Stomach (tissue), 9 donors: ENCODE results near the gene DNAH11. TPM values are rescaled to one million over a fixed set of nuclear protein-coding genes. Genes with fewer than 3 reads are reported as not detected.
A peak's percentile ranks its signal among the peaks of the same experiment; 100 is the strongest.

Source experiments
- DNase-seq, 2 donors: peaks; one replicate each; pipeline versions ENCODE4 v3.0.0 to v3.0.0-alpha.2; 2013 to 2019
- H3K27ac ChIP-seq, 5 donors: fragments of 200-600 bp in 4 of 5; sonication (generic) in 4 of 5; one replicate each; pipeline ENCODE4 v1.5.1; 2013 to 2019; ENCODE audit warnings: mild to moderate bottlenecking in 1 of 5, moderate library complexity in 1 of 5
- H3K27me3 ChIP-seq, 3 donors: fragments of 200-600 bp; sonication (generic); one replicate each; pipeline ENCODE4 v1.5.1; 2017 to 2019; ENCODE audit warnings: mixed run types in 1 of 3
- H3K36me3 ChIP-seq, 4 donors: fragments of 200-600 bp; sonication (generic); 1 replicate in 3 of 4; 2 replicates in 1 of 4; pipeline ENCODE4 v1.5.1; 2016 to 2019
- H3K4me1 ChIP-seq, 4 donors: fragments of 200-600 bp; sonication (generic); one replicate each; pipeline ENCODE4 v1.5.1; 2016 to 2019
- H3K4me3 ChIP-seq, 4 donors: fragments of 200-600 bp; sonication (generic) in 3 of 4; one replicate each; pipeline ENCODE4 v1.5.1; 2016 to 2019; ENCODE audit warnings: mild to moderate bottlenecking in 1 of 4
- H3K9me3 ChIP-seq, 4 donors: fragments of 200-600 bp; sonication (generic); one replicate each; pipeline ENCODE4 v1.5.1; 2016 to 2019
- EP300 ChIP-seq: sonication (generic); formaldehyde crosslinking; IDR thresholded peaks from one replicate; pipeline ENCODE4 v1.6.1; 2017; ENCODE audit warnings: antibody characterized with exemption
- POLR2A ChIP-seq, 4 donors: fragments of 450-650 bp; IDR thresholded peaks; one replicate each; pipeline ENCODE4 v1.6.1; 2016; ENCODE audit warnings: antibody characterized with exemption in 4 of 4, control low read depth in 2 of 4, mild to moderate bottlenecking in 1 of 4, moderate library complexity in 1 of 4
- POLR2AphosphoS5 ChIP-seq, 3 donors: sonication (generic); formaldehyde crosslinking; IDR thresholded peaks; one replicate each; pipeline ENCODE4 v1.6.1; 2016; ENCODE audit warnings: antibody characterized with exemption in 3 of 3
- WGBS, 5 donors: extraction: QIAGEN DNeasy Blood & Tissue Kit in 3 of 5; methylation state at CpG; one replicate each; pipeline versions ENCODE4 v1.1.5 to v1.1.7; 2013 to 2018; 5-methylcytosine and 5-hydroxymethylcytosine counted together
- intact Hi-C: fragments of 100-400 bp; cut with DNase I; formaldehyde crosslinking; loops from one replicate; pipeline ENCODE4 v1.15.1; 2023; ENCODE audit warnings: low total_unique reads
- polyA plus RNA-seq, 3 donors: library from polyadenylated mRNA; stranded (reverse); fragments of 200-250 nt; gene quantifications; one replicate each; pipeline ENCODE4 v1.2.3, GENCODE V29; 2013
- total RNA-seq, 5 donors: library from RNA; depleted of rRNA; stranded (reverse); fragments of >200 nt; gene quantifications; one replicate each; pipeline versions ENCODE4 v1.1.0 to v1.2.3, GENCODE V29; 2014 to 2016
- TF ChIP-seq, protein P1 (sequence below), 7 experiments: fragments of 450-650 bp in 4 of 7; fragments of 200-600 bp in 3 of 7; sonication (generic) in 3 of 7; IDR thresholded peaks; one replicate each; pipeline ENCODE4 v1.5.1; 2016 to 2019; ENCODE audit warnings: antibody characterized with exemption in 7 of 7, control low read depth in 2 of 7, mild to moderate bottlenecking in 1 of 7
- donor health status: healthy with polysubstance abuse.
- donor health status: Bipolar disorder and iron deficiency.
- donor health status: healthy.

DNAH11 gene
- total and polyA plus RNA-seq, 8 donors: under 0.01 to 2.6 (median 0.45) TPM; not detected in 1

DNA sequence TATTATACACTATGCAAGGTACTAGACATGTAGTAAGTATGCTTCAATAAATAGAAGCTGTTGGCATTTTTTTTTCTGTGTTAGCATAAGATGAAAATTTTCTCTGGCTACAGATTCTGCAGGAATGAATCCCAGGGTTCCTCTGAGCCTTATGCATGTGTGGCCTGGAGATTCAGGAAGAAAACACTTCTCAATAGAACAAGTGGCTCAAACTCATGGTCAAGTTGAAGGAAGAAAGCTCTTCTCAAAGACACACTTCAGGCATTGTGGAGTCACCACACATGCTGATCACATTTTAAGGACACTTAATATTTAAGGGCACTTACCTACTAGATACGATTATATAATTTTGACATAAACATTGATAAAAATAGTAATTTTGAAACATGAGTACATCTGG, 19.5 kb downstream of the DNAH11 start:
- H3K4me1 ChIP-seq: no peaks in the 10 kb centered on the region
- no peak overlapping the region for H3K4me3 ChIP-seq
- H3K27ac ChIP-seq: no peak overlapping the region
- H3K36me3 ChIP-seq: no peaks in the 10 kb centered on the region
- 84 to 89% (median 88%) methylated on average over 1 of the region's 1 CpG for WGBS, 5 donors
- no peaks in the 10 kb centered on the region for H3K9me3 ChIP-seq
- TF ChIP-seq, protein P1, sequence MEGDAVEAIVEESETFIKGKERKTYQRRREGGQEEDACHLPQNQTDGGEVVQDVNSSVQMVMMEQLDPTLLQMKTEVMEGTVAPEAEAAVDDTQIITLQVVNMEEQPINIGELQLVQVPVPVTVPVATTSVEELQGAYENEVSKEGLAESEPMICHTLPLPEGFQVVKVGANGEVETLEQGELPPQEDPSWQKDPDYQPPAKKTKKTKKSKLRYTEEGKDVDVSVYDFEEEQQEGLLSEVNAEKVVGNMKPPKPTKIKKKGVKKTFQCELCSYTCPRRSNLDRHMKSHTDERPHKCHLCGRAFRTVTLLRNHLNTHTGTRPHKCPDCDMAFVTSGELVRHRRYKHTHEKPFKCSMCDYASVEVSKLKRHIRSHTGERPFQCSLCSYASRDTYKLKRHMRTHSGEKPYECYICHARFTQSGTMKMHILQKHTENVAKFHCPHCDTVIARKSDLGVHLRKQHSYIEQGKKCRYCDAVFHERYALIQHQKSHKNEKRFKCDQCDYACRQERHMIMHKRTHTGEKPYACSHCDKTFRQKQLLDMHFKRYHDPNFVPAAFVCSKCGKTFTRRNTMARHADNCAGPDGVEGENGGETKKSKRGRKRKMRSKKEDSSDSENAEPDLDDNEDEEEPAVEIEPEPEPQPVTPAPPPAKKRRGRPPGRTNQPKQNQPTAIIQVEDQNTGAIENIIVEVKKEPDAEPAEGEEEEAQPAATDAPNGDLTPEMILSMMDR (IDR thresholded peaks at IDR 0.05): no peak
- TF ChIP-seq POLR2AphosphoS5 (IDR thresholded peaks at IDR 0.05) (no peak), POLR2A (IDR thresholded peaks at IDR 0.05) (no peak), EP300 (no peak)
- no peaks in the 10 kb centered on the region for H3K27me3 ChIP-seq
- DNase-seq: no peak
- intact Hi-C loops: no loop called here

DNA sequence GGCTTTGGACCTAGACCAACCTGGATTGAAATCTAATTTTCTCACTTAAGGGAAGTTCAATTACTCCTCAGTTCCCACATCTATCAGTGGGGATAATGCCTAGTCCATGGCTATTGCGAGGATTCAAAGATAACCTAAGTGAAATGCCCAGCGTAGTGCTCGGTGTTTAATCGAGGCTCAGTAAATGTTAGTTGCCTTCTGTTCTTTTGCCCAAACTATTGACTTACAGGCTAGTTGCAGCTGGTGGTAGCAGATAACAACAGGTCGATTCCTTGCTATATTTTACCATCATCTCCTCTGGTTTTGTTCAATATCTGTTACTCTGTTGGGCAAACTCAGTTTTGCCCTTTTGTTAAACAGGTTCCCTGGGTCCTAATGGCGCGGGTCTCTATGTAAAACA, 22.8 kb downstream of the DNAH11 start:
- intact Hi-C loops: no loop called here
- no peak overlapping the region for H3K27ac ChIP-seq
- H3K27me3 ChIP-seq: no peaks in the 10 kb centered on the region
- H3K9me3 ChIP-seq: no peaks in the 10 kb centered on the region
- no peak for TF ChIP-seq POLR2A (IDR thresholded peaks at IDR 0.05)
- H3K4me1 ChIP-seq: no peaks in the 10 kb centered on the region
- 39 to 67% (median 47%) methylated on average over 7 of the region's 7 CpGs for WGBS, 5 donors
- H3K36me3 ChIP-seq: no peaks in the 10 kb centered on the region
- no peak overlapping the region for H3K4me3 ChIP-seq
- no peak for DNase-seq

DNA sequence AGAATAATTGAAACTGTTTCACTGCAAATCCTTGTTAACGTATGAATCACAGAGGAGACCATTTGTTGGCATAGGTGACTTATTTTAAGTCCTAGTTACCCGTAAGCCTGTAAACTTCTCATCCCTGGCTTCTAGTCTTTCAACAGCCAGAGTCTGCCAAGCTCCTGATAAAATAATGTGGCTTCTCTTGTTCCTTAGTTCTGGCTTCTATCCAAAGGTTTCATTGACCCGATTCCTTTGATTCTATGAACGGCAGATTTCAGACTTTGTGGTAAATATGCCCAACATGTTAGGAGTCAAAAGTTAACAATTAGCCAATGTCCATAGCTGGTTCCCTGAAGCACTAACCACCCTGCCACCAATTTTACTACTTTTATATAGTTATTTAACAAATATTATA, 23.3 kb downstream of the DNAH11 start:
- H3K27ac ChIP-seq: no peak overlapping the region
- H3K4me1 ChIP-seq: no peaks in the 10 kb centered on the region
- intact Hi-C loops: no loop called here
- no peaks in the 10 kb centered on the region for H3K27me3 ChIP-seq
- TF ChIP-seq, protein P1 (IDR thresholded peaks at IDR 0.05): no peak
- no peak for TF ChIP-seq EP300
- no peak for TF ChIP-seq POLR2AphosphoS5 (IDR thresholded peaks at IDR 0.05)
- no peak for TF ChIP-seq POLR2A (IDR thresholded peaks at IDR 0.05)
- H3K4me3 ChIP-seq: no peak overlapping the region
- H3K36me3 ChIP-seq: no peaks in the 10 kb centered on the region
- DNase-seq: peak in 1 of 2 donors; percentile 24
- H3K9me3 ChIP-seq: no peaks in the 10 kb centered on the region
- WGBS, 5 donors: 25 to 50% (median 42%) methylated on average over 4 of the region's 4 CpGs

DNA sequence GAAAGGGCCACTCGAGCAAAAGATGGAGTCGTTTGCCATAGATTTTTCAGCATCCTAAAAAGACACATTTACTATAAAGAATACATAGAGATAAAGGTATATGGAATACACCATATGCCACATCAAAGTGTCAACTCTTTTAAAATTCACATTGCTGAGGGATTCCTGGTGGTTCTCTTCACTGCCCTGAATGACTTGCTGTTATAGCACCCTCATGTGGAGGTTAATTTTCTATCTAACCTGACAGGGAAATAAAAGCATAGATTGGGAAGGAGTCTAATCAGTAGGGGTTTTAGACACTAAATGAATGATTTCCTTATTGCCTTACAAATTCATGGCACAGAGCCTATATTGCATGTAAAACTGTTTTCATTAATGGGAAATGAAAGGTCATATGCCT, 25.9 kb downstream of the DNAH11 start:
- H3K9me3 ChIP-seq: no peaks in the 10 kb centered on the region
- TF ChIP-seq EP300 (no peak), POLR2AphosphoS5 (IDR thresholded peaks at IDR 0.05) (no peak), POLR2A (IDR thresholded peaks at IDR 0.05) (no peak)
- TF ChIP-seq, protein P1 (IDR thresholded peaks at IDR 0.05): no peak
- no peaks in the 10 kb centered on the region for H3K27me3 ChIP-seq
- peak in 1 of 2 donors; percentile 37 for DNase-seq
- H3K36me3 ChIP-seq: no peaks in the 10 kb centered on the region
- no peak overlapping the region for H3K4me3 ChIP-seq
- H3K27ac ChIP-seq: no peak overlapping the region
- intact Hi-C loops: no loop called here
- 65 to 90% (median 75%) methylated on average over 2 of the region's 2 CpGs for WGBS, 5 donors
- no peaks in the 10 kb centered on the region for H3K4me1 ChIP-seq

DNA sequence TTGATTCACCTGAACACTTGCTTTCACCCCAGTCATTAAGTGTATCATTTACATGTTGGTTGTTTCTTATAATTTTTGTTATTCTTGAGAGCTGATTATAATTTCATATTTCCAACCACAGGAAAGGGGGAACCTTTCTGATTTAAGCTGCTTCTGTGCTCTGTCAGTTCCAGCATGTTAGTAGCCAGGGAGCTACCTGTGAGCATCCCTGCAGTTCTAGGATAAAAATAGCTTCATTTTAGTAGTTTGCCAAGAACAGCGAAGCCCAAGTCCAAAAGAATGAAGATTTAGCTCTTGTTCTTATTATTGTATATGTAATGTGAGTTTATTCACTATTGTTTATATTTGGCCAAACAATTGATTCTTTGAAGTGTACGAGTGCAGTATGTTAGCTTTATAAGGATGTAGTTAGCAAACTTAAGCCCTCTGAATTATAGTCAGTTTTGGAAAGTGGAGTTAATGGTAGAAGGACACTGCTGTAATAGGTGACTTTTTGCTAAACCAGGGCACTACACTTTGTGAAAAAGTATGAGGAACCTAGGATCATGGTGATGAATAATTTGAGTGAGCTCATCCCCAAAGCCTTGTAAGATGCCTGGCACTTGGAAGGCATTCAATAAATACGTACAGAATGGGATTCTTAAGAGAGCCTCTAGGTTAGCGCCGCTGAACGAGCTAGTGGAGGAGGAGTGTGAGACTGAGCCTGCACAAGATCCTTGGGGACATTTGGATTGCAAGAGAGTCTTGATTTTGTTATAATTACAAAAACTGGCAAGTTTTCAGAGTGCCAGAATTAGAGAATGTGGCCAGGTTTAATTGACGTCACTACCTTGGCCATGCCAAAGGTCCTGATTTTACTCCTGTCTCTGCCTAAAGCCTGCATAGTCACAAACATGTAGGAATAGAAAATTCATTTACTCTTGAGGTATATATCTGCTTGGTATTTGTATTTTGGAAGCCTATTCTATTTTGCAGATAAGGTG, 29.8 kb downstream of the DNAH11 start:
- DNase-seq: no peak
- Histone ChIP-seq H3K27ac (no peak overlapping the region), H3K36me3 (no peaks in the 10 kb centered on the region), H3K9me3 (no peaks in the 10 kb centered on the region), H3K4me3 (no peak overlapping the region), H3K4me1 (no peaks in the 10 kb centered on the region), H3K27me3 (no peaks in the 10 kb centered on the region)
- intact Hi-C loops: no loop called here
- TF ChIP-seq POLR2A (IDR thresholded peaks at IDR 0.05) (no peak), POLR2AphosphoS5 (IDR thresholded peaks at IDR 0.05) (no peak), EP300 (no peak)
- TF ChIP-seq, protein P1 (IDR thresholded peaks at IDR 0.05): no peak
- WGBS, 5 donors: 71 to 82% (median 77%) methylated on average over 7 of the region's 7 CpGs
